SU-DHL-6 (cell line): ENCODE results near the gene NLGN1.

Source experiments
- CTCF ChIP-seq: fragments of 200-600 bp; sonication (generic); IDR thresholded peaks from one replicate; pipeline ENCODE4 v1.5.1; 2017; ENCODE audit warnings: antibody characterized with exemption, mild to moderate bottlenecking, low read length, moderate library complexity; ENCODE audit not compliant: insufficient read depth, poor library complexity, severe bottlenecking
- EZH2phosphoT487 ChIP-seq: fragments of 200-600 bp; sonication (generic), shearing (Covaris generic); conservative IDR thresholded peaks from 2 replicates; pipeline ENCODE4 v1.6.1; 2018; ENCODE audit warnings: mild to moderate bottlenecking, antibody characterized with exemption, low read length, moderate library complexity, mixed read lengths

GRCh38 chr3:174062923-174063322 lies 665.4 kb downstream of the NLGN1 start:
- TF ChIP-seq CTCF (no peak), EZH2phosphoT487 (no peak)
